Activated CD4-positive, alpha-beta T cell treated with anti-CD3 and anti-CD28 coated beads for 36 hours (primary cell): Measurements from ENCODE around the gene CLSTN2. TPM values are rescaled to one million over a fixed set of nuclear protein-coding genes. Genes with fewer than 3 reads are reported as not detected.

Source experiments
- ATAC-seq: fragments of 200-7000 bp; cut with Tn5 transposase; one replicate; pipeline ENCODE4 v1.10.0; 2021; ENCODE audit warnings: mild to moderate bottlenecking, moderate library complexity
- CTCF ChIA-PET: fragments of 350-600 bp; sonication (Branson Sonifier 250); formaldehyde crosslinking; loops from one replicate; lab custom pipeline; 2021; ENCODE audit warnings: antibody characterized with exemption; lab: Charles Lee
- POLR2A ChIA-PET: fragments of 350-600 bp; sonication (Branson Sonifier 250); formaldehyde crosslinking; loops from one replicate; lab custom pipeline; 2021; ENCODE audit warnings: antibody characterized with exemption, inconsistent platforms; lab: Charles Lee
- DNase-seq: peaks from one replicate; pipeline ENCODE4 v3.0.0-alpha.2; 2020
- H3K27ac Mint-ChIP-seq: one replicate; pipeline ENCODE4 v1.8.0; 2021; ENCODE audit warnings: mixed read lengths
- H3K27me3 Mint-ChIP-seq: one replicate; pipeline ENCODE4 v1.8.0; 2021; ENCODE audit warnings: mixed read lengths
- H3K36me3 Mint-ChIP-seq: one replicate; pipeline ENCODE4 v1.8.0; 2021; ENCODE audit warnings: low read depth, mixed read lengths
- H3K4me1 Mint-ChIP-seq: one replicate; pipeline ENCODE4 v1.8.0; 2021; ENCODE audit warnings: mixed read lengths
- H3K4me3 Mint-ChIP-seq: one replicate; pipeline ENCODE4 v1.8.0; 2021; ENCODE audit warnings: mild to moderate bottlenecking, moderate library complexity, mixed read lengths
- H3K9me3 Mint-ChIP-seq: one replicate; pipeline ENCODE4 v1.8.0; 2021; ENCODE audit warnings: low read depth, mixed read lengths
- intact Hi-C, 2 experiments: fragments of 100-400 bp; cut with DNase I in 1 of 2; cut with micrococcal nuclease in 1 of 2; formaldehyde crosslinking; loops; one replicate each; pipeline versions ENCODE4 v1.14.2 to v1.15.1; 2022 to 2024; cut with DNase I, micrococcal nuclease
- total RNA-seq, 2 experiments: library from RNA; stranded (reverse); gene quantifications; one replicate each; pipeline ENCODE4 v1.2.3, GENCODE V29; 2021

Gene CLSTN2
- total RNA-seq, 2 experiments from 2014 or later, result not detected

GRCh38 chr3:140162551-140162950, 227.6 kb downstream of the CLSTN2 start:
- ATAC-seq (no peak), DNase-seq (no peak)
- CTCF ChIA-PET, result no interaction called here
- H3K4me1 Mint-ChIP-seq, result no peaks in the 10 kb centered on the region
- no peak overlapping the region for H3K27ac Mint-ChIP-seq
- intact Hi-C loops, result no loop called here
- H3K27me3 Mint-ChIP-seq, result peaks cover 6% of the 10 kb centered on the region
- POLR2A ChIA-PET, result no interaction called here
- no peaks in the 10 kb centered on the region for H3K9me3 Mint-ChIP-seq
- no peaks in the 10 kb centered on the region for H3K36me3 Mint-ChIP-seq
- no peak overlapping the region for H3K4me3 Mint-ChIP-seq

- Mint-ChIP-seq H3K27ac (no peak overlapping the region), H3K4me1 (no peaks in the 10 kb centered on the region), H3K4me3 (no peak overlapping the region), H3K36me3 (no peaks in the 10 kb centered on the region), H3K27me3 (peaks cover 3% of the 10 kb centered on the region), H3K9me3 (no peaks in the 10 kb centered on the region)
- DNase-seq (no peak), ATAC-seq (no peak)
- ChIA-PET CTCF (interaction anchor here (1.0 kb wide), 1 partner anchor 521 kb away, joined by 6 read pairs; no protein-coding TSS in a partner anchor), POLR2A (no interaction called here)
- intact Hi-C loops, result no loop called here
Observed at GRCh38 chr3:140163159-140163763, 228.3 kb downstream of the CLSTN2 start.

GRCh38 chr3:140164156-140164555, 229.2 kb downstream of the CLSTN2 start:
- Mint-ChIP-seq H3K4me1 (no peaks in the 10 kb centered on the region), H3K27me3 (peaks cover 3% of the 10 kb centered on the region), H3K36me3 (no peaks in the 10 kb centered on the region), H3K27ac (no peak overlapping the region), H3K9me3 (no peaks in the 10 kb centered on the region), H3K4me3 (no peak overlapping the region)
- ATAC-seq, result no peak
- CTCF ChIA-PET, result interaction anchor here (1.0 kb wide), 1 partner anchor 520 kb away, joined by 6 read pairs; no protein-coding TSS in a partner anchor
- POLR2A ChIA-PET, result no interaction called here
- DNase-seq, result no peak
- intact Hi-C loops, result no loop called here

- Mint-ChIP-seq H3K27ac (no peak overlapping the region), H3K27me3 (peaks cover 3% of the 10 kb centered on the region), H3K4me3 (no peak overlapping the region), H3K9me3 (no peaks in the 10 kb centered on the region), H3K36me3 (no peaks in the 10 kb centered on the region), H3K4me1 (no peaks in the 10 kb centered on the region)
- POLR2A ChIA-PET, result no interaction called here
- CTCF ChIA-PET, result no interaction called here
- intact Hi-C loops, result no loop called here
- no peak for ATAC-seq
- no peak for DNase-seq
Observed at GRCh38 chr3:140164922-140165590, 230.1 kb downstream of the CLSTN2 start.

GRCh38 chr3:140165781-140166180, 230.8 kb downstream of the CLSTN2 start:
- POLR2A ChIA-PET, result no interaction called here
- H3K4me1 Mint-ChIP-seq, result no peaks in the 10 kb centered on the region
- no peak overlapping the region for H3K27ac Mint-ChIP-seq
- no peak overlapping the region for H3K4me3 Mint-ChIP-seq
- CTCF ChIA-PET, result no interaction called here
- no peak for DNase-seq
- intact Hi-C loops, result no loop called here
- H3K9me3 Mint-ChIP-seq, result no peaks in the 10 kb centered on the region
- no peaks in the 10 kb centered on the region for H3K36me3 Mint-ChIP-seq
- peaks cover 5% of the 10 kb centered on the region for H3K27me3 Mint-ChIP-seq
- ATAC-seq, result no peak

GRCh38 chr3:140166861-140167599, 232.0 kb downstream of the CLSTN2 start:
- H3K9me3 Mint-ChIP-seq, result no peaks in the 10 kb centered on the region
- intact Hi-C loops, result no loop called here
- ChIA-PET POLR2A (no interaction called here), CTCF (no interaction called here)
- peaks cover 5% of the 10 kb centered on the region for H3K27me3 Mint-ChIP-seq
- DNase-seq (no peak), ATAC-seq (no peak)
- no peaks in the 10 kb centered on the region for H3K36me3 Mint-ChIP-seq
- H3K4me3 Mint-ChIP-seq, result no peak overlapping the region
- H3K27ac Mint-ChIP-seq, result no peak overlapping the region
- H3K4me1 Mint-ChIP-seq, result no peaks in the 10 kb centered on the region

- no peaks in the 10 kb centered on the region for H3K4me1 Mint-ChIP-seq
- ChIA-PET POLR2A (no interaction called here), CTCF (no interaction called here)
- no peaks in the 10 kb centered on the region for H3K36me3 Mint-ChIP-seq
- DNase-seq (no peak), ATAC-seq (no peak)
- peaks cover 9% of the 10 kb centered on the region for H3K27me3 Mint-ChIP-seq
- intact Hi-C loops, result no loop called here
- no peak overlapping the region for H3K27ac Mint-ChIP-seq
- H3K4me3 Mint-ChIP-seq, result no peak overlapping the region
- H3K9me3 Mint-ChIP-seq, result no peaks in the 10 kb centered on the region
Observed at GRCh38 chr3:140167600-140168281, 232.8 kb downstream of the CLSTN2 start.

- Mint-ChIP-seq H3K27ac (no peak overlapping the region), H3K36me3 (no peaks in the 10 kb centered on the region), H3K4me1 (no peaks in the 10 kb centered on the region), H3K9me3 (no peaks in the 10 kb centered on the region), H3K4me3 (no peak overlapping the region), H3K27me3 (peaks cover 13% of the 10 kb centered on the region)
- DNase-seq, result no peak
- no peak for ATAC-seq
- ChIA-PET POLR2A (no interaction called here), CTCF (no interaction called here)
- intact Hi-C loops, result no loop called here
Observed at GRCh38 chr3:140170612-140171011, 235.6 kb downstream of the CLSTN2 start.

GRCh38 chr3:140176526-140176925, 241.5 kb downstream of the CLSTN2 start:
- Mint-ChIP-seq H3K4me3 (no peak overlapping the region), H3K36me3 (no peaks in the 10 kb centered on the region), H3K27ac (no peak overlapping the region), H3K4me1 (no peaks in the 10 kb centered on the region), H3K9me3 (no peaks in the 10 kb centered on the region), H3K27me3 (peaks cover 11% of the 10 kb centered on the region)
- intact Hi-C loops, result no loop called here
- POLR2A ChIA-PET, result no interaction called here
- DNase-seq, result no peak
- CTCF ChIA-PET, result interaction anchor here (0.6 to 0.7 kb wide), 2 partner anchors 648 to 652 kb away, joined by 3 read pairs; no protein-coding TSS in a partner anchor
- no peak for ATAC-seq

- ATAC-seq, result no peak
- no peak for DNase-seq
- ChIA-PET CTCF (no interaction called here), POLR2A (no interaction called here)
- no peaks in the 10 kb centered on the region for H3K9me3 Mint-ChIP-seq
- H3K4me1 Mint-ChIP-seq, result no peaks in the 10 kb centered on the region
- peaks cover 11% of the 10 kb centered on the region for H3K27me3 Mint-ChIP-seq
- no peaks in the 10 kb centered on the region for H3K36me3 Mint-ChIP-seq
- no peak overlapping the region for H3K27ac Mint-ChIP-seq
- no peak overlapping the region for H3K4me3 Mint-ChIP-seq
- intact Hi-C loops, result no loop called here
Observed at GRCh38 chr3:140177943-140178342, 243.0 kb downstream of the CLSTN2 start.

- Mint-ChIP-seq H3K27me3 (peaks cover 11% of the 10 kb centered on the region), H3K9me3 (no peaks in the 10 kb centered on the region), H3K27ac (no peak overlapping the region), H3K36me3 (no peaks in the 10 kb centered on the region), H3K4me3 (no peak overlapping the region), H3K4me1 (no peaks in the 10 kb centered on the region)
- no peak for DNase-seq
- ChIA-PET POLR2A (no interaction called here), CTCF (no interaction called here)
- ATAC-seq, result no peak
- intact Hi-C loops, result no loop called here
Observed at GRCh38 chr3:140178482-140178881, 243.5 kb downstream of the CLSTN2 start.
